ENCODE results near the gene CDH22.

Gene CDH22

GRCh38 chr20:46351357-46352058, 43.2 kb upstream of the CDH22 start:
- Histone ChIP-seq H3K4me3 (ENCODE audit: low read depth in 1 of 2, low read length in 2 of 2) (no peak overlapping the region), H3K9ac (ENCODE audit: low read depth in 1 of 2, low read length in 2 of 2) (no peak overlapping the region), H3K27me3 (ENCODE audit: control insufficient read depth in 1 of 2, insufficient read depth in 2 of 2, low read length in 2 of 2) (no peaks in the 10 kb centered on the region), H3K27ac (ENCODE audit: low read depth, low read length) (no peak overlapping the region), H3K36me3 (ENCODE audit: control insufficient read depth in 1 of 2, insufficient read depth in 2 of 2, low read length in 2 of 2) (peaks cover 13 to 37% of the 10 kb centered on the region in 2 donors), H3K4me1 (ENCODE audit: control insufficient read depth in 1 of 2, insufficient read depth in 2 of 2, low read length in 2 of 2) (peaks cover 8 to 15% of the 10 kb centered on the region in 2 donors), H3K9me3 (ENCODE audit: control insufficient read depth in 1 of 2, low read length in 2 of 2) (no peaks in the 10 kb centered on the region)

- Histone ChIP-seq H3K27me3 (ENCODE audit: control insufficient read depth in 1 of 2, insufficient read depth in 2 of 2, low read length in 2 of 2) (no peaks in the 10 kb centered on the region), H3K9ac (ENCODE audit: low read depth in 1 of 2, low read length in 2 of 2) (no peak overlapping the region), H3K4me3 (ENCODE audit: low read depth in 1 of 2, low read length in 2 of 2) (no peak overlapping the region), H3K27ac (ENCODE audit: low read depth, low read length) (no peak overlapping the region), H3K9me3 (ENCODE audit: control insufficient read depth in 1 of 2, low read length in 2 of 2) (no peaks in the 10 kb centered on the region), H3K4me1 (ENCODE audit: control insufficient read depth in 1 of 2, insufficient read depth in 2 of 2, low read length in 2 of 2) (peaks cover 8 to 11% of the 10 kb centered on the region in 2 donors), H3K36me3 (ENCODE audit: control insufficient read depth in 1 of 2, insufficient read depth in 2 of 2, low read length in 2 of 2) (peaks cover 13 to 32% of the 10 kb centered on the region in 2 donors)
These were observed 42.6 kb upstream of the CDH22 start for GRCh38 chr20:46350986-46351267.

- Histone ChIP-seq H3K36me3 (ENCODE audit: control insufficient read depth in 1 of 2, insufficient read depth in 2 of 2, low read length in 2 of 2) (peaks cover 13 to 31% of the 10 kb centered on the region in 2 donors), H3K4me1 (ENCODE audit: control insufficient read depth in 1 of 2, insufficient read depth in 2 of 2, low read length in 2 of 2) (peaks cover 8 to 11% of the 10 kb centered on the region in 2 donors), H3K9me3 (ENCODE audit: control insufficient read depth in 1 of 2, low read length in 2 of 2) (no peaks in the 10 kb centered on the region), H3K27ac (ENCODE audit: low read depth, low read length) (no peak overlapping the region), H3K4me3 (ENCODE audit: low read depth in 1 of 2, low read length in 2 of 2) (no peak overlapping the region), H3K9ac (ENCODE audit: low read depth in 1 of 2, low read length in 2 of 2) (no peak overlapping the region), H3K27me3 (ENCODE audit: control insufficient read depth in 1 of 2, insufficient read depth in 2 of 2, low read length in 2 of 2) (no peaks in the 10 kb centered on the region)
These were observed 42.1 kb upstream of the CDH22 start for GRCh38 chr20:46350201-46350985.

GRCh38 chr20:46349742-46350056, 41.4 kb upstream of the CDH22 start:
- Histone ChIP-seq H3K9ac (ENCODE audit: low read depth in 1 of 2, low read length in 2 of 2) (no peak overlapping the region), H3K9me3 (ENCODE audit: control insufficient read depth in 1 of 2, low read length in 2 of 2) (no peaks in the 10 kb centered on the region), H3K27ac (ENCODE audit: low read depth, low read length) (no peak overlapping the region), H3K27me3 (ENCODE audit: control insufficient read depth in 1 of 2, insufficient read depth in 2 of 2, low read length in 2 of 2) (no peaks in the 10 kb centered on the region), H3K4me3 (ENCODE audit: low read depth in 1 of 2, low read length in 2 of 2) (no peak overlapping the region), H3K36me3 (ENCODE audit: control insufficient read depth in 1 of 2, insufficient read depth in 2 of 2, low read length in 2 of 2) (peaks cover 13 to 24% of the 10 kb centered on the region in 2 donors), H3K4me1 (ENCODE audit: control insufficient read depth in 1 of 2, insufficient read depth in 2 of 2, low read length in 2 of 2) (peaks cover 8 to 11% of the 10 kb centered on the region in 2 donors)

GRCh38 chr20:46349035-46349741, 40.9 kb upstream of the CDH22 start:
- peaks cover 13 to 18% of the 10 kb centered on the region in 2 donors for H3K36me3 ChIP-seq (ENCODE audit: control insufficient read depth in 1 of 2, insufficient read depth in 2 of 2, low read length in 2 of 2)

GRCh38 chr20:46347841-46348803, 39.8 kb upstream of the CDH22 start:
- no peaks in the 10 kb centered on the region for H3K9me3 ChIP-seq (ENCODE audit: control insufficient read depth in 1 of 2, low read length in 2 of 2)
- H3K27me3 ChIP-seq (ENCODE audit: control insufficient read depth in 1 of 2, insufficient read depth in 2 of 2, low read length in 2 of 2), result peaks cover 0 to 7% of the 10 kb centered on the region in 2 donors
- peaks cover 11 to 15% of the 10 kb centered on the region in 2 donors for H3K36me3 ChIP-seq (ENCODE audit: control insufficient read depth in 1 of 2, insufficient read depth in 2 of 2, low read length in 2 of 2)
- H3K4me1 ChIP-seq (ENCODE audit: control insufficient read depth in 1 of 2, insufficient read depth in 2 of 2, low read length in 2 of 2), result peaks cover 8 to 16% of the 10 kb centered on the region in 2 donors
- H3K4me3 ChIP-seq (ENCODE audit: low read depth in 1 of 2, low read length in 2 of 2), result no peak overlapping the region
- H3K27ac ChIP-seq (ENCODE audit: low read depth, low read length), result no peak overlapping the region
- no peak overlapping the region for H3K9ac ChIP-seq (ENCODE audit: low read depth in 1 of 2, low read length in 2 of 2)

More at GRCh38 chr20:46349035-46349741, 40.9 kb upstream of the CDH22 start:
- Histone ChIP-seq H3K27ac (ENCODE audit: low read depth, low read length) (no peak overlapping the region), H3K27me3 (ENCODE audit: control insufficient read depth in 1 of 2, insufficient read depth in 2 of 2, low read length in 2 of 2) (peaks cover 0 to 1% of the 10 kb centered on the region in 2 donors), H3K4me3 (ENCODE audit: low read depth in 1 of 2, low read length in 2 of 2) (no peak overlapping the region), H3K9ac (ENCODE audit: low read depth in 1 of 2, low read length in 2 of 2) (no peak overlapping the region), H3K4me1 (ENCODE audit: control insufficient read depth in 1 of 2, insufficient read depth in 2 of 2, low read length in 2 of 2) (peaks cover 8 to 11% of the 10 kb centered on the region in 2 donors), H3K9me3 (ENCODE audit: control insufficient read depth in 1 of 2, low read length in 2 of 2) (no peaks in the 10 kb centered on the region)

GRCh38 chr20:46346770-46347169, 38.5 kb upstream of the CDH22 start:
- no peak overlapping the region for H3K27ac ChIP-seq (ENCODE audit: low read depth, low read length)
- H3K27me3 ChIP-seq (ENCODE audit: control insufficient read depth in 1 of 2, insufficient read depth in 2 of 2, low read length in 2 of 2), result peaks cover 2 to 18% of the 10 kb centered on the region in 2 donors
- H3K4me1 ChIP-seq (ENCODE audit: control insufficient read depth in 1 of 2, insufficient read depth in 2 of 2, low read length in 2 of 2), result peaks cover 8 to 17% of the 10 kb centered on the region in 2 donors
- no peak overlapping the region for H3K4me3 ChIP-seq (ENCODE audit: low read depth in 1 of 2, low read length in 2 of 2)
- no peaks in the 10 kb centered on the region for H3K9me3 ChIP-seq (ENCODE audit: control insufficient read depth in 1 of 2, low read length in 2 of 2)
- H3K36me3 ChIP-seq (ENCODE audit: control insufficient read depth in 1 of 2, insufficient read depth in 2 of 2, low read length in 2 of 2), result peaks cover 7 to 13% of the 10 kb centered on the region in 2 donors
- no peak overlapping the region for H3K9ac ChIP-seq (ENCODE audit: low read depth in 1 of 2, low read length in 2 of 2)

- Histone ChIP-seq H3K9me3 (ENCODE audit: control insufficient read depth in 1 of 2, low read length in 2 of 2) (no peaks in the 10 kb centered on the region), H3K4me1 (ENCODE audit: control insufficient read depth in 1 of 2, insufficient read depth in 2 of 2, low read length in 2 of 2) (peaks cover 6 to 17% of the 10 kb centered on the region in 2 donors), H3K4me3 (ENCODE audit: low read depth in 1 of 2, low read length in 2 of 2) (no peak overlapping the region), H3K27me3 (ENCODE audit: control insufficient read depth in 1 of 2, insufficient read depth in 2 of 2, low read length in 2 of 2) (peaks cover 9 to 28% of the 10 kb centered on the region in 2 donors), H3K9ac (ENCODE audit: low read depth in 1 of 2, low read length in 2 of 2) (no peak overlapping the region), H3K27ac (ENCODE audit: low read depth, low read length) (no peak overlapping the region), H3K36me3 (ENCODE audit: control insufficient read depth in 1 of 2, insufficient read depth in 2 of 2, low read length in 2 of 2) (no peaks in the 10 kb centered on the region)
These were observed 36.3 kb upstream of the CDH22 start for GRCh38 chr20:46344488-46345162.

- Histone ChIP-seq H3K36me3 (ENCODE audit: control insufficient read depth in 1 of 2, insufficient read depth in 2 of 2, low read length in 2 of 2) (no peaks in the 10 kb centered on the region), H3K9me3 (ENCODE audit: control insufficient read depth in 1 of 2, low read length in 2 of 2) (no peaks in the 10 kb centered on the region), H3K4me1 (ENCODE audit: control insufficient read depth in 1 of 2, insufficient read depth in 2 of 2, low read length in 2 of 2) (peaks cover 0 to 12% of the 10 kb centered on the region in 2 donors), H3K4me3 (ENCODE audit: low read depth in 1 of 2, low read length in 2 of 2) (no peak overlapping the region), H3K9ac (ENCODE audit: low read depth in 1 of 2, low read length in 2 of 2) (no peak overlapping the region), H3K27me3 (ENCODE audit: control insufficient read depth in 1 of 2, insufficient read depth in 2 of 2, low read length in 2 of 2) (peaks cover 13 to 34% of the 10 kb centered on the region in 2 donors), H3K27ac (ENCODE audit: low read depth, low read length) (no peak overlapping the region)
These were observed 35.7 kb upstream of the CDH22 start for GRCh38 chr20:46343975-46344357.
